HUES6 (cell line): ENCODE measurements around the gene VASH1.

Experiments
- H3K27ac ChIP-seq: 2 replicates; pipeline ENCODE4 v1.7.0; 2013; ENCODE audit warnings: low read depth, mild to moderate bottlenecking, low read length, inconsistent platforms
- H3K27me3 ChIP-seq: 2 replicates; pipeline ENCODE4 v1.6.1; 2013; ENCODE audit warnings: low read length; ENCODE audit not compliant: control insufficient read depth, insufficient read depth
- H3K36me3 ChIP-seq: 2 replicates; pipeline ENCODE4 v1.6.1; 2013; ENCODE audit warnings: low read length; ENCODE audit not compliant: control insufficient read depth, insufficient read depth
- H3K4me1 ChIP-seq: 2 replicates; pipeline ENCODE4 v1.6.1; 2013; ENCODE audit warnings: low read length; ENCODE audit not compliant: control insufficient read depth, insufficient read depth
- H3K4me3 ChIP-seq: 2 replicates; pipeline ENCODE4 v1.5.1; 2013; ENCODE audit warnings: low read depth, low read length
- H3K9ac ChIP-seq: one replicate; pipeline ENCODE4 v1.6.1; 2013; ENCODE audit warnings: mild to moderate bottlenecking, low read length
- H3K9me3 ChIP-seq: 2 replicates; pipeline ENCODE4 v1.6.1; 2013; ENCODE audit warnings: low read depth, low read length; ENCODE audit not compliant: control insufficient read depth, insufficient read depth

VASH1 gene

DNA sequence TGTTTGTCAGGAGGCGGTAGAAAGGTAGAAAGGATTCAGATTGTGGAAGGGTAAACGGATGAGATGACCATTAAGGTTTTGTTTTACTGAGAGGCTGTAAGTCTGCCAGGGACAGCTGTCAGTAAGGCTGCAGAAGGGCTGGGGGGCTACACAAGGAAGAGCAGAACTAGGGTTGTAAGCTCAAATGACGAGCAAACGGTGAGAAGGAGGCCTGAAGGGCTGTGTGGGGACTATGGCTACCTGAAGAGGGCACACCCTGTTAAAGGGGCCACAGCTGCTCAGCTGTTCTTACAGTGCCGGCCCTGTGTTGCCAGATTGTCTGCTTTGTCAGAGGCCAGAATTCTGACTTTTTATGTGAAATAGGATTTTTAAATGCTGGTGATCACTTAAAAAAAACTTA lies 19.1 kb downstream of the VASH1 start:
- H3K27me3 ChIP-seq, result no peaks in the 10 kb centered on the region
- no peak overlapping the region for H3K27ac ChIP-seq
- no peak overlapping the region for H3K9ac ChIP-seq
- H3K4me1 ChIP-seq, result peaks cover 8% of the 10 kb centered on the region; the same call in 1 of the 2 replicates
- no peak overlapping the region for H3K4me3 ChIP-seq
- peaks cover 36% of the 10 kb centered on the region for H3K36me3 ChIP-seq
- no peaks in the 10 kb centered on the region for H3K9me3 ChIP-seq

DNA sequence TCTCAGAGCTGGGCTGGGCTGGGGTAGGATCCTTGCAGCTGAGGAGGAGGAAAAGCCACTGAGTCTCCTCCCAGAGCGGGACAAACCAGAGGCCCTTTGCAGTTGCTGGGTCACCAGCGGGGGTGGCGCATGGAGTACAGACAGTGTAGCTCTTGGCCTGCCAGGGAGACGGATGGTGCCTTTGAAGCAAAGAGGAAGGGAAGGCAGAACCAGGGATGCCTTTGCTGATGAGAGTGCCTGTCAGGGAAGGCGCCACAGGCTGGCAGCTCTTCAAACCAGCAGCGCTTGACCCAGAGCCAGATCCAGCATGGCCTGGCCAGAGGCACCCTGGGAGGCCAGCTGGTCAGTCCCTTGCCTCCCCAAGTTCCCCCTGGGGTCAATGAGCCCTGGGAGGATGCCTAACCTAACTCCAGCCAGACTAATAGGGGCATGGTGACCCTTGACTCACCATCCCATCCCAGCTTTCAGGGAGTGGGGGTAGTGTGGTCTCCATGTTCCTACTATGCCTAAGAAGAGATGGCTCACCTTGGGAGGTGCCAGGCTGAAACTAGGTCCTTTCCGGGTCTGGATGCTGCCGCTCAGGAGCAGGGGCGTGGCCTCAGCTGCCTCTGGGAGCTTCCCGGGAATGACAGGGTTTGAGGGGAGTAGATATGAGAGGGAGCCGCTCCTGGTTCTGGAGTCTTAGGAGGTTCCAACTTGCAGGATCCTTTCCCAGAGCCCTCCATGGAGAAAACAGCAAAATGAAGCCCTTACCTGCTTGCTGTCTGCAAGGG lies 19.8 kb downstream of the VASH1 start:
- H3K9ac ChIP-seq, result no peak overlapping the region
- H3K4me3 ChIP-seq, result no peak overlapping the region
- no peak overlapping the region for H3K27ac ChIP-seq
- no peaks in the 10 kb centered on the region for H3K27me3 ChIP-seq
- H3K9me3 ChIP-seq, result no peaks in the 10 kb centered on the region
- peaks cover 36% of the 10 kb centered on the region for H3K36me3 ChIP-seq
- peaks cover 8% of the 10 kb centered on the region; the same call in 1 of the 2 replicates for H3K4me1 ChIP-seq

DNA sequence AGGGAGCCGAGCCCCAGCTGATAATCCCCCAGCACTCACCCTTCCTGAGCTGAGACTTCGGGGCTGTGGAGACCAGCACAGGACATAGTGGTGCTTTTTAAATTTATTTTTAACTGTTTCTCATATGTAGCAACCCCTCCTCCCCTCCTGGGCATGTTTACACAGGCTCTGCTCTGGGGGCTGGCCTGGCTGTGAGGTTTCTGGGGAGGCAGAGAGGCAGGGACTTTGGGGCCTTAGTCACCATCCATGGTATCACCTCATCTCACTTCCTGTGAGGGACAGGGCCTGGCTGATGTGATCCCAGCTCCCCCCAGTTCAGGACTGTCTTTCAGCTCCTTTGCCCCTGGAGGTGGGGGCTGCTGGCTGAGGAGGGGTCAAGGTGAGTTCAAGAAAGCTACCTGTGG lies 20.4 kb downstream of the VASH1 start:
- no peak overlapping the region for H3K27ac ChIP-seq
- H3K4me3 ChIP-seq, result no peak overlapping the region

DNA sequence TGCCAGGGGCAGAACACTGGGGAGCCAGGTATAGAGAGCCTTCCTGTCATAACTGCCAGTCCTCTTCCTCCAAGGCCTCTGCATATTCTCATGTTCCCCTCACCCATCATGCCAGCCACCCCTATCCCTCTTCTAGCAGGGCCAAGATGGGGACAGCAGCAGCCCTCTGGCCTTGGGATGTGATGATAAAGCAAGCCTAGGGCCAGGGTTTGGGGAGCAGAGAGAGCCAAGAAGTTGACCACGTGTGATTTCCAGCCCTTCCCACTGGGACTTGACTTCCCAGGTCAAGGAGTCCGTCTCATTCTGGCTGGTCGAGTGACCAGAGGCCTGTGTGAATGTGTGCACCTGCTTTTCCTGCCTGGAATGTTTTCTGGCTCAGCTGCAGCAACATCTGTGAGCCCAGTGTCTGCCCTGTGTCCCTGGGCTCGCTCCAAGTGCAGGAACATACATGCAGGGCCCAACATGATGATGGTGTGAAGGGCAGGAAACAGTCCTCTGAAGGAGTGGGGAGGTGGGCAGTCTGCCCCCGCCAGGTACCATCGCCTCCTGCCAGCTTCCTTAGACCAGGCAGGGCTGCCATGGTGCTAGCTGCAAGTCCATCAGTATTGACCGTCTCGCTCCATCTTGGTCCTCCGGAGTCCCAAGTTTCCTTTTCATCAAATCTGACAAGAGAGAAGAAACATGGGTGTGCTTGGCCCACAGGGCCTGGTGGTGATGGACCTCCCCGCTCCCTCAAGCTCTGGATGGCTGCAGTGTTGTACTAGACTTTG lies 21.0 kb downstream of the VASH1 start:
- Histone ChIP-seq H3K9me3 (no peaks in the 10 kb centered on the region), H3K9ac (no peak overlapping the region), H3K4me1 (no peaks in the 10 kb centered on the region; the same call in 1 of the 2 replicates), H3K36me3 (peaks cover 45% of the 10 kb centered on the region), H3K4me3 (no peak overlapping the region), H3K27me3 (no peaks in the 10 kb centered on the region), H3K27ac (no peak overlapping the region)

More for the DNA sequence above, 20.4 kb downstream of the VASH1 start:
- Histone ChIP-seq H3K9ac (no peak overlapping the region), H3K36me3 (peaks cover 39% of the 10 kb centered on the region), H3K27me3 (no peaks in the 10 kb centered on the region), H3K9me3 (no peaks in the 10 kb centered on the region), H3K4me1 (peaks cover 4% of the 10 kb centered on the region; the same call in 1 of the 2 replicates)

DNA sequence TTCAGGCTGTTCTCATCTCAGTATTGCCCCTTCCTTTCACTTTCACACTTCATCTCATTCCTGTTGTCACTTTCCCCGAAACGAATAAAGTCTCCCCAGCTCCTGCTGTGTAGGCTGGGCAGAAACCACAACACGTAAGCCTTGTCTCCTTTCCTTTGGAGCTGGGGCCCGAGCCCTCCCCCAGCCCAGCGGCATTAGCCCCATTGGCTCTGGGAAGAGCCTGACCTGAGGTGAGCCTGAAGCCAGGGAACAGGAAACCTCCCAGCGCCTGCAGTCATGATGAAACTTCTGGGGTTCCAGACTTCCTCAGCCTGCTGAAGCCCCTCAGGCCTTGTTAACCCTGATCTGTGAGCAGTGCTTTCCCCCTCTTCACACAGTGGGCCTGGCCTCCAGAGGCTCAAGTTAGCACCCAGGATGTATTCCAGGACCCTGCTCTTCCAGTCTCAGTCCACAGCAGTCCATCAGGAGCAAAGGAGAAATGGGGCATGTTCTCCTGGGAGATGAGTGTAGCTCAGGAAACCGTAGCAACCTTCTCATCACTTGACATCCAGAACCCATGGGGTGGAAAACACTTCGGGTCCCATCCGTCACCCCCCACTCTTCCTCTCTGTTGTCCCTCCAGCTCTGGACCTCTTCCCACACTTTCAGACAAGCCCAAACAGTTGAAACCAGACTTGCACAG lies 21.8 kb downstream of the VASH1 start:
- no peaks in the 10 kb centered on the region for H3K9me3 ChIP-seq
- no peak overlapping the region for H3K4me3 ChIP-seq
- no peak overlapping the region for H3K9ac ChIP-seq
- no peaks in the 10 kb centered on the region for H3K27me3 ChIP-seq
- no peak overlapping the region for H3K27ac ChIP-seq
- no peaks in the 10 kb centered on the region; the same call in 1 of the 2 replicates for H3K4me1 ChIP-seq
- H3K36me3 ChIP-seq, result peaks cover 52% of the 10 kb centered on the region

DNA sequence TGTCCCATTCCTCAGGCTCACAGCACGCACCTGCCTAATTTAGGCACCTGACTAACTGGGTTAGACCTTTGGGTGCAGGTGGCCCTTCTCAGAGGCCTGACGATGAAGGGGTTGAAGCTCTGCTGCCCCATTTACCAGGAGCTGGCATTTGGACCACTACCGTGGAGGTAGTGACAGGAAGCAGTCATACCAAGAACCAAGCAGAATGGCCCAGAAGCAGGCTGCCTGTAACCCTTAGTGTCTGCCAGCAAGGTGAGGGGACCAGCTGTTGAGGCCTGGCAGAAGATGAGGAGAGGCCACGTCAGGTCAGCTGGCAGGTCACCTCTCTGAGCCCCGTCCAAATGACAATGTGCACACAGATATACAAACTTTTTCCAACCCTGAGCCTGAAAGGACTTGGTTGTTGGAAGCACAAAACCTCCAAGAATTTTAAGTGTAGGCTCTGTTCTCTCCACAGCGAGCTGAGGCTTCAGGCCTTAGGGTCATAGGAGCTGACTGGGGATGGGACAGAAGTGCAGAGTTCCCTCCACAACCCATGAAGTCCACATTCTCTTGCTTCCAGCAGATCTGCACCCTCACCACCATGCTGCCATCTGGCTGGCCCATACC lies 23.1 kb downstream of the VASH1 start:
- Histone ChIP-seq H3K4me1 (no peaks in the 10 kb centered on the region; the same call in 1 of the 2 replicates), H3K27ac (no peak overlapping the region), H3K36me3 (peaks cover 66% of the 10 kb centered on the region)

DNA sequence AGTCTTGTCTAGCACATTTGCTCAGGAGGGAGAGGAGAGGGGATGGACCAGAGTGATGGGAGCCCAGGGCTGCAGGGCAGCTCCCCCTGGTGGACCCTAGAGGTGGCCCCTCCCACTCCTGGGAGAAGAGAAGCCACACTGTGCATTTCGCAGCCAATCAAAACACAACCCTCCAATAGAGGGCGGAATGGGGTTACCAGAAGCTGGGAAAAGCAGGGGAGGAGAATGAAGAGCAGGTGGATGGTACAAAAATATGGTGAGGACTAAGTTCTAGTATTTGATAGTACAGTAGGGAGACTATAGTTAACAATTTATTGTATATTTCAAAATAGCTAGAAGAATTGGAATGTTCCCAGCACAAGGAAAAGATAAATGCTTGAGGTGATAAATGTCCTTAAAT lies 23.6 kb downstream of the VASH1 start:
- Histone ChIP-seq H3K36me3 (peaks cover 67% of the 10 kb centered on the region), H3K9me3 (no peaks in the 10 kb centered on the region), H3K4me3 (no peak overlapping the region), H3K4me1 (no peaks in the 10 kb centered on the region; the same call in 1 of the 2 replicates), H3K27me3 (no peaks in the 10 kb centered on the region), H3K9ac (no peak overlapping the region), H3K27ac (no peak overlapping the region)

More for the DNA sequence above, 23.1 kb downstream of the VASH1 start:
- no peaks in the 10 kb centered on the region for H3K9me3 ChIP-seq
- H3K27me3 ChIP-seq, result no peaks in the 10 kb centered on the region
- no peak overlapping the region for H3K9ac ChIP-seq
- no peak overlapping the region for H3K4me3 ChIP-seq

DNA sequence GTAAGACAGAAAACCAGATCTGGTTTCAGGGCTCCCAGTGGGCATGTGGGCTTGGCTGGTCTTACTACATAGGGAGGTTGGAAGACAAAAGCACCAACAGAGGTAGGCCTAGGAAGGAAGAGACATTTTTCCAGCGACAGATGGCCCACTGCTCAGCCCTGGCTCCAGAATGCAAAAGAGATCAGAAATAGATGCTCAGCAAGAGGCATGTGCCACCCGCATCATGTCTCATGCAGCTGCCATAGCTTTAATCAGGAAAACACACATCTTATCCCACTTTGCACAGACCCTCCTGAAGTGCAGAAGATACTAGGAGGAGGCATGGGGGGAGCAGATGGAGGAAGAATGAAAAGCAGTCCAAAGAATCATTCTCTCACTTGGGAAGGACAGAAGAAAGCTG lies 25.3 kb downstream of the VASH1 start:
- no peaks in the 10 kb centered on the region; the same call in 1 of the 2 replicates for H3K4me1 ChIP-seq
- H3K27ac ChIP-seq, result no peak overlapping the region
- H3K36me3 ChIP-seq, result peaks cover 74% of the 10 kb centered on the region
- H3K9me3 ChIP-seq, result no peaks in the 10 kb centered on the region
- no peak overlapping the region for H3K4me3 ChIP-seq
- no peak overlapping the region for H3K9ac ChIP-seq
- no peaks in the 10 kb centered on the region for H3K27me3 ChIP-seq

DNA sequence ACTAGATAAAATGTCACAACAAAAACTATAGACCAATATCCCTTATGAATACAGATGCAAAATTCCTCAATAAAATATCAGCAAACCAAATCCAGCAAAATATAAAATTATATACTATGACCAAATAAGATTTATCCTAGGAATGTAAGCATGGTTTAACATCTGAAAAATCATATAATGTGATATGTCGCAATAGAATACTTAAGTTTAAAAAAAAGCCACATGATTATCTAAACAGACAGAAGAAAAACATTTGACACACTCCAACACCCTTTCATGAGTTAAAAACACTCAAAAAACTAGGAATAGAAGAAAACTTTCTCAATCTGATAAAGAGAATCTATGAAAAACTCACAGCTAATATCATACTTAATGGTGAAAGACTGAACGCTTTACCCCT lies 31.2 kb downstream of the VASH1 start:
- Histone ChIP-seq H3K9me3 (no peaks in the 10 kb centered on the region), H3K27ac (no peak overlapping the region), H3K27me3 (no peaks in the 10 kb centered on the region), H3K9ac (no peak overlapping the region), H3K4me1 (no peaks in the 10 kb centered on the region), H3K36me3 (peaks cover 56% of the 10 kb centered on the region), H3K4me3 (no peak overlapping the region)

DNA sequence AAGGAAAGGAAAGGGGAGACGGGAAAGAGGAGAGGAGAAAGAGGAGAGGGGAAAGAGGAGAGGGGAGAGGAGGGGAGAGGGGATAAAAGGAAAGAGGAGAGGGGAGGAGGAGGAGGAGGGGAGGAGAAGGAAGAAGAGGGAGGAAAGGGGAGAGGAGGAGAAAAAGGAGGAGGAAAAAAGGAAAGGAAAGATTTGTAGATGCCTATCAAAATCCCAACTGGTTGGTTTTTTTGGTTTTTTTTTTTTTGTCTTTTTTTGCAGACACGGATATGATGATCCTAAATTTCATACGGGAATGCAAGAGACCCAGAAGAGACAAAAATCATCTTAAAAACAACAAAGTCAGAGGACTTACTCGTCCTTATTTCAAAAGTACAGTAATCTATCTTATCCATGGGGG lies 32.1 kb downstream of the VASH1 start:
- H3K9ac ChIP-seq, result no peak overlapping the region
- no peaks in the 10 kb centered on the region for H3K9me3 ChIP-seq
- peaks cover 53% of the 10 kb centered on the region for H3K36me3 ChIP-seq
- H3K27ac ChIP-seq, result no peak overlapping the region
- H3K4me1 ChIP-seq, result no peaks in the 10 kb centered on the region
- no peaks in the 10 kb centered on the region for H3K27me3 ChIP-seq
- no peak overlapping the region for H3K4me3 ChIP-seq
